GM12878 (cell line): ENCODE results near the gene FAM13C. TPM values are rescaled to one million over a fixed set of nuclear protein-coding genes. Genes with fewer than 3 reads are reported as not detected.

Source experiments
- ATAC-seq: fragments of 200-7000 bp; cut with Tn5 transposase; 3 replicates; pipeline ENCODE4 v1.9.1; 2020; ENCODE audit warnings: mild to moderate bottlenecking, moderate library complexity
- BruUV-seq: library from RNA; stranded (reverse); fragments of 400-500 nt; replicated peaks from 2 replicates; lab custom pipeline; 2021; lab: Mats Ljungman, UMichigan
- CTCF ChIA-PET: fragments of 300-600 bp; sonication (Branson Sonifier 250); formaldehyde crosslinking; extraction: SDS; loops from one replicate; lab custom pipeline; 2021; ENCODE audit warnings: inconsistent platforms; lab: Yijun Ruan, JAX
- POLR2A ChIA-PET: fragments of 350-600 bp; formaldehyde crosslinking; extraction: SDS; loops from one replicate; lab custom pipeline; 2021; ENCODE audit warnings: inconsistent platforms; lab: Charles Lee
- RAD21 ChIA-PET: fragments of 300-600 bp; sonication (Branson Sonifier 250); formaldehyde crosslinking; loops from one replicate; lab custom pipeline; 2023; ENCODE audit warnings: antibody characterized with exemption; ENCODE audit not compliant: unreplicated experiment; lab: Charles Lee
- SMC1A ChIA-PET: fragments of 300-600 bp; sonication (Branson Sonifier 250); formaldehyde crosslinking; loops from one replicate; lab custom pipeline; 2023; ENCODE audit not compliant: unreplicated experiment, uncharacterized antibody; lab: Charles Lee
- DNase-seq: peaks from one replicate; pipeline ENCODE4 v3.0.0-alpha.2; 2011; ENCODE audit warnings: low read depth, low spot score
- FAIRE-seq: peaks from 3 replicates; lab custom pipeline; 2011; peaks lifted over from hg19 to GRCh38; lab: Jason Lieb, UNC
- H2AFZ ChIP-seq: 2 replicates; pipeline ENCODE4 v1.6.0; 2011; ENCODE audit warnings: low read depth, low read length, control low read depth; ENCODE audit not compliant: control insufficient read depth
- H3K27ac ChIP-seq: 2 replicates; pipeline ENCODE4 v1.5.1; 2011; ENCODE audit warnings: control low read depth; ENCODE audit not compliant: control insufficient read depth, insufficient read depth
- H3K27me3 ChIP-seq, 2 experiments: replicated peaks in 1 of 2; 2 replicates each; pipeline versions ENCODE4 v1.6.0 to v1.6.1; 2011; ENCODE audit warnings: low read length in 1 of 2; ENCODE audit not compliant: control insufficient read depth in 2 of 2, insufficient read depth in 2 of 2
- H3K36me3 ChIP-seq, 2 experiments: 2 replicates each; pipeline ENCODE4 v1.5.1; 2011; ENCODE audit warnings: low read length in 1 of 2; ENCODE audit not compliant: control insufficient read depth in 2 of 2, insufficient read depth in 2 of 2
- H3K4me1 ChIP-seq: 2 replicates; pipeline ENCODE4 v1.6.1; 2011; ENCODE audit warnings: mild to moderate bottlenecking, low read length, moderate library complexity, mixed read lengths; ENCODE audit not compliant: control insufficient read depth, insufficient read depth
- H3K4me2 ChIP-seq: 2 replicates; pipeline ENCODE4 v1.6.0; 2011; ENCODE audit warnings: control low read depth; ENCODE audit not compliant: control insufficient read depth, insufficient read depth
- H3K4me3 ChIP-seq: fragments of 200-600 bp; sonication (generic); 2 replicates; pipeline ENCODE4 v1.5.1; 2016
- H3K79me2 ChIP-seq: 2 replicates; pipeline ENCODE4 v1.6.0; 2011; ENCODE audit warnings: low read length; ENCODE audit not compliant: control insufficient read depth, insufficient read depth
- H3K9ac ChIP-seq: 2 replicates; pipeline ENCODE4 v1.8.0; 2011; ENCODE audit warnings: low read length, control low read depth, mixed read lengths; ENCODE audit not compliant: control insufficient read depth, insufficient read depth
- H3K9me3 ChIP-seq: replicated peaks from 3 replicates; pipeline ENCODE4 v1.5.1; 2011; ENCODE audit warnings: mild to moderate bottlenecking, low read length; ENCODE audit not compliant: control insufficient read depth, insufficient read depth
- H4K20me1 ChIP-seq: 2 replicates; pipeline ENCODE4 v1.6.0; 2011; ENCODE audit not compliant: control insufficient read depth, insufficient read depth
- BCL11A ChIP-seq: IDR thresholded peaks from 2 replicates; pipeline ENCODE4 v1.6.1; 2011; ENCODE audit warnings: low read depth, low read length
- CUX1 ChIP-seq: IDR thresholded peaks from 2 replicates; pipeline ENCODE4 v1.6.1; 2012; ENCODE audit warnings: improper control_type of control experiment, low read depth, low read length; ENCODE audit not compliant: insufficient replicate concordance
- E2F8 ChIP-seq: fragments of 450-650 bp; IDR thresholded peaks from 2 replicates; pipeline ENCODE4 v1.6.1; 2018; ENCODE audit warnings: mild to moderate bottlenecking, low read depth, moderate library complexity; ENCODE audit not compliant: partially characterized antibody
- EP300 ChIP-seq, 2 experiments: fragments of 150-350 bp in 1 of 2; IDR thresholded peaks; 2 replicates each; pipeline ENCODE4 v1.6.1; 2011 to 2012; ENCODE audit warnings: low read depth in 2 of 2, low read length in 2 of 2, borderline replicate concordance in 1 of 2, improper control_type of control experiment in 1 of 2, inconsistent platforms in 1 of 2; ENCODE audit not compliant: control insufficient read depth in 1 of 2
- EZH2 ChIP-seq: IDR thresholded peaks from 2 replicates; pipeline ENCODE4 v1.6.1; 2012; ENCODE audit warnings: low read depth, mild to moderate bottlenecking, control low read depth, inconsistent platforms, low read length, borderline replicate concordance; ENCODE audit not compliant: control insufficient read depth
- HDGF ChIP-seq: fragments of 450-650 bp; IDR thresholded peaks from 2 replicates; pipeline ENCODE4 v1.6.1; 2016; ENCODE audit warnings: antibody characterized with exemption
- HSF1 ChIP-seq: fragments of 150-350 bp; IDR thresholded peaks from 2 replicates; pipeline ENCODE4 v1.6.1; 2014; ENCODE audit warnings: mild to moderate bottlenecking, low read depth, low read length
- MTA3 ChIP-seq: IDR thresholded peaks from 2 replicates; pipeline ENCODE4 v1.6.1; 2012; ENCODE audit warnings: low read length, inconsistent platforms, borderline replicate concordance
- NFXL1 ChIP-seq: fragments of 450-650 bp; IDR thresholded peaks from 2 replicates; pipeline ENCODE4 v1.6.1; 2017; ENCODE audit warnings: antibody characterized with exemption, mild to moderate bottlenecking, borderline replicate concordance
- PAX8 ChIP-seq: fragments of 450-650 bp; IDR thresholded peaks from 2 replicates; pipeline ENCODE4 v1.6.1; 2017; ENCODE audit warnings: mild to moderate bottlenecking, moderate library complexity
- RAD21 ChIP-seq: IDR thresholded peaks from 2 replicates; pipeline ENCODE4 v1.6.1; 2011; ENCODE audit warnings: mild to moderate bottlenecking, low read depth, low read length, moderate library complexity; ENCODE audit not compliant: insufficient read depth
- SIN3A ChIP-seq: IDR thresholded peaks from 2 replicates; pipeline ENCODE4 v1.6.1; 2012; ENCODE audit warnings: low read depth, low read length, improper control_type of control experiment
- TCF7 ChIP-seq: IDR thresholded peaks from 2 replicates; pipeline ENCODE4 v1.6.1; 2014; ENCODE audit warnings: antibody characterized with exemption, borderline replicate concordance
- USF2 ChIP-seq: IDR thresholded peaks from 2 replicates; pipeline ENCODE4 v1.6.1; 2011; ENCODE audit warnings: low read depth, low read length, improper control_type of control experiment, borderline replicate concordance
- WGBS: methylation state at CpG from one replicate; pipeline ENCODE4 v1.1.6; 2016; ENCODE audit warnings: low lambda C conversion rate; ENCODE audit not compliant: insufficient replicate concordance, insufficient coverage; ENCODE audit errors: missing lambda C conversion rate; 5-methylcytosine and 5-hydroxymethylcytosine counted together
- in situ Hi-C: fragments of 300-500 bp; cut with MboI; formaldehyde crosslinking; loops from 9 replicates; pipeline ENCODE4 v1.14.3; 2018; ENCODE audit warnings: mixed read lengths
- intact Hi-C: fragments of 100-400 bp; cut with micrococcal nuclease; formaldehyde crosslinking; loops from one replicate; pipeline ENCODE4 v1.14.2; 2022; ENCODE audit not compliant: unreplicated experiment
- polyA plus RNA-seq, 11 experiments: library from polyadenylated mRNA; depleted of rRNA in 4 of 11; unstranded in 6 of 11; stranded (reverse) in 5 of 11; fragments of >200 nt; fragmentation: Nextera tagmentation in 4 of 11; fragmentation: Illumina TruSeq in 1 of 11; extraction: Ambion mirVana in 4 of 11; extraction: Trizol in 1 of 11; gene quantifications; 1 replicate in 1 of 11; 2 replicates in 10 of 11; pipeline versions ENCODE4 v1.2.1 to v1.2.3, GENCODE V29; 2011 to 2016; ENCODE audit warnings: inconsistent platforms in 2 of 11, missing spikeins in 2 of 11, low read depth in 1 of 11
- total RNA-seq, 4 experiments: library from RNA; depleted of rRNA in 3 of 4; stranded (reverse); fragments of >200 nt in 3 of 4; fragmentation: Illumina TruSeq in 1 of 4; extraction: Trizol in 1 of 4; gene quantifications; 2 replicates each; pipeline versions ENCODE4 v1.2.1 to v1.2.3, GENCODE V29; 2013 to 2021

Gene FAM13C
- total and polyA plus RNA-seq, 10 of the 15 experiments (the other 5 are each of a cell fraction or from before 2014, with no cell fraction given), result 0.04 to 0.31 (median 0.13) TPM; not detected in 5

- POLR2A ChIA-PET, result no interaction called here
- CTCF ChIA-PET, result no interaction called here
- no peaks in the 10 kb centered on the region for H3K36me3 ChIP-seq
- H3K4me2 ChIP-seq, result no peak overlapping the region
- H3K27me3 ChIP-seq, result no peaks in the 10 kb centered on the region; a peak in 1 of 4 replicates
- no peak overlapping the region for H3K4me3 ChIP-seq
- in situ Hi-C loops, result no loop called here
- SMC1A ChIA-PET, result no interaction called here
- ATAC-seq (no peak), FAIRE-seq (no peak), DNase-seq (no peak)
- H3K27ac ChIP-seq, result no peak overlapping the region
- no peak overlapping the region for H2AFZ ChIP-seq
- 73% methylated on average over 1 of the region's 1 CpG for WGBS
- no peaks in the 10 kb centered on the region for H3K79me2 ChIP-seq
- H3K9ac ChIP-seq, result no peak overlapping the region
- H3K4me1 ChIP-seq, result no peaks in the 10 kb centered on the region
- RAD21 ChIA-PET, result no interaction called here
- no TSS peak for BruUV-seq
- H3K9me3 ChIP-seq, result no peaks in the 10 kb centered on the region
- no peaks in the 10 kb centered on the region for H4K20me1 ChIP-seq
- intact Hi-C loops, result no loop called here
- no peak for TF ChIP-seq PAX8
- TF ChIP-seq SIN3A, result no peak
- TF ChIP-seq MTA3, result no peak
- TF ChIP-seq HSF1, result no peak
- no peak for TF ChIP-seq HDGF
- no peak for TF ChIP-seq TCF7
- TF ChIP-seq EZH2, result no peak
- no peak for TF ChIP-seq NFXL1
- no peak for TF ChIP-seq EP300 (IDR thresholded peaks at IDR 0.05; ENCODE audit: borderline replicate concordance in 1 of 2, control insufficient read depth in 1 of 2, low read depth in 2 of 2, low read length in 2 of 2)
- TF ChIP-seq RAD21, result no peak
- TF ChIP-seq USF2, result no peak
- no peak for TF ChIP-seq E2F8
- no peak for TF ChIP-seq CUX1
- no peak for TF ChIP-seq BCL11A
These were observed 82.9 kb downstream of the FAM13C start for GRCh38 chr10:59279476-59279875.
